Activated CD4-positive, alpha-beta T cell treated with anti-CD3 and anti-CD28 coated beads, Interleukin-2, Interleukin-4, amounts not matched to agents 100 ng/mL and 50 ng/mL, durations not matched to agents 16 hours and 8 hours (primary cell): ENCODE data around the gene SPAG17.

Source experiments
- DNase-seq: peaks from one replicate; pipeline ENCODE4 v3.0.0-alpha.2; 2020; ENCODE audit warnings: low spot score

SPAG17 gene

DNA sequence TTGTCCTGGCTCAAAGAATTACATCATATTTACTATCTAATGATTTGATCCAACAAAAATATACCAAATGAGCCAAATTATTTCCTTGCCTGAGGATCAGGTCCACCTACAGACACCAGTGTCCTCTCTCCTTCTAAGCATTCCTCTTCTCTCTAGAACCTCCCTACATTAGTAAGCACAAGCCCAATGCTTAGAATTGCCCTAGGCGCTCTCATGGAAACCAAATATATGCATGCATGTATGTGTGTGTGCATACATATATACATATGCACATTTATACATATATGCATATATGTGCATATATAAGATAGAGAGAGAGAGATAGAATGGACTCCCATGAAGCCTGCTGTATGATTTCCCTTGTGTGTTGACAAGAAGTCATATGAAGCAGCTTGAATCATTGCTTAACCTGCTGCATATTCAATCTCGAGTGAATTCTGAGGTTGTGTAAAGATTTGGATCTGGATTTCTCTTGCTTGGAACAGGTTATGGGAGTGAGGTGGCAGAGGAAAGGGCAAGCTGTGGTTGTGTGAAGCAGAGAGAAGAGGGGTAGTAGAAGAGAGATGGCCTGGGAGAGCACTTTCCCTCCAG is 66.1 kb downstream of the SPAG17 start:
- no peak for DNase-seq

- DNase-seq = no peak
These were observed 66.6 kb downstream of the SPAG17 start for GRCh38 chr1:118118469-118118868.

DNA sequence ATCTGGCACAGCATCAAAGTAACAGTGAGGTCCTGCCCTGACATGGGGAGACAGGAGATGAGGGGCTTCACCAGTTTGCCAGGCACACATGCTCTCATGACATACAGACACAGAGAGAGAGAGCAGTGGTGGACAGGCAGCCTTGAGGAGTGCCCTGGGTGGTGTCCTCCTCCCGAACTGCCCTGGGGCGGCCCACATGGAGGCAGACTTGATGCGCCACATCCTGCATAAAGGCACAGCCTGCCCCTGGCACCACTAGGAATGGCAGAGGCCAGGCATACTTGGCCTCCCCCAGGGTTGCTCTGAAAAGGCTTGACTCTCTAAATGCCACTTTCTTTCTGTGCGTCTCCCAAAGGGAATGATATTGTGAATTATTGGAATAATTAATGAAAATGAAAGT is 67.5 kb downstream of the SPAG17 start:
- DNase-seq = no peak

- no peak for DNase-seq
These were observed 68.1 kb downstream of the SPAG17 start for GRCh38 chr1:118116909-118117308.

GRCh38 chr1:118116401-118116800 is 68.6 kb downstream of the SPAG17 start:
- DNase-seq = no peak

- DNase-seq = no peak
These were observed 69.3 kb downstream of the SPAG17 start for GRCh38 chr1:118115567-118116295.

GRCh38 chr1:118113261-118113660 is 71.8 kb downstream of the SPAG17 start:
- DNase-seq = no peak

GRCh38 chr1:118110580-118110979 is 74.4 kb downstream of the SPAG17 start:
- no peak for DNase-seq

DNA sequence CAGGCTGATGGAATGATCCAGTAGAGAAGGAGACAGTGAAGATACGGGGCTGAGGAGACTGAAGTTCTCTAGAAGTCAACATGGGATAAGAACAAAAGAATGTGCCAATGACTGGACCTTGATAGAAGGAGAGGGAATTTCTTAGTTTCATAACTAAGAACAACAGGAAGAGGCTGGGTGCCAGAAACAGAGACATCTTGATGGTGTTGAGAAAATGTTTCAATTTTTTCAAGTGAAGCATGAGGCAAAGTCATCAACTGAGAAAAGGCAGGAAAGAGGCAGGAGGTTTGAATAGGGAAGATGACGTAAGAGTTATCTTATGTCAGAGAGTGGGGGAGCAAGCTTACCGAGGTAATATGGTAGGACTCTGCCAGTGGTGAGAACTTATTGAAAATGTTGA is 80.1 kb downstream of the SPAG17 start:
- no peak for DNase-seq

- no peak for DNase-seq
These were observed 82.6 kb downstream of the SPAG17 start for GRCh38 chr1:118102445-118102844.

DNA sequence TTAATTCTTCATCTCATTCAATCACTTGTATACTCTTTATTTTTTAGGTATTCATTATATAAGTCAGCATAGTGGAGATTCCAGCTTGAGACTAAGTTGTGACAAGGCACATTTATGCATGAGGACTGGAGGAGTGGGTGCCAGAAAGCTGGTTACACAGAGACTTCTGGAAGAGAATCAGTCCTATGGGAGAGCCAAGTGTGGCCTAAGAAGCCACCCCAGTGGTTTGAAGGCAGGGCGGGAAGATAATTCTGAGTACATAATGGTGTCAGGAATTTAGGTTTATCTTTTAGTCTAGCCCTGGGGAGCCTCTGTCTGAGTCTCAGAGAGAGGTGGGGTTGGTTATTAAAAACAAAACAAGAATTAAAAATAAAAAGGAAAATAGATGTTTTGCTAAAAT is 83.0 kb downstream of the SPAG17 start:
- no peak for DNase-seq

GRCh38 chr1:118101515-118101844 is 83.5 kb downstream of the SPAG17 start:
- DNase-seq = no peak

- no peak for DNase-seq
These were observed 84.1 kb downstream of the SPAG17 start for GRCh38 chr1:118100686-118101514.

DNA sequence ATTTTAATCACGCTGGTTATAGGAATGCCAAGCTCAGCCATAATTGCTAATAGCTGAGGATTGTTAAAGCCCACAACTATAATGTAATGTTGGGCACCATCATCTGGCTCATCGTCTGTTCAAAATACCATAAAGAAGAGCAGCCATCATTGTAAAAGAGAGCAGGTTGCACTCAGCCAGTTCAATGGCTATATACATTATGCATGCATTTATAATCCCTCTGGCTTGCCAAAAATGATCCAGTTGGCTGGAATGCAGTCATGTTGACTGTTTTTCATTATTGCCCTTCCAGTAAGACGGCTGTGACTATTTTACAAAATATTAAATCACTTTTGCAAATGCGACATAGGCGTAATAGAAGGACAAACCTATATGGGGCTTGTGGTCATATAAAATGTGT is 85.3 kb downstream of the SPAG17 start:
- no peak for DNase-seq

GRCh38 chr1:118097622-118098348 is 87.2 kb downstream of the SPAG17 start:
- no peak for DNase-seq

- no peak for DNase-seq
These were observed 92.0 kb downstream of the SPAG17 start for GRCh38 chr1:118093017-118093416.

- no peak for DNase-seq
These were observed 94.9 kb downstream of the SPAG17 start for GRCh38 chr1:118090130-118090529.

DNA sequence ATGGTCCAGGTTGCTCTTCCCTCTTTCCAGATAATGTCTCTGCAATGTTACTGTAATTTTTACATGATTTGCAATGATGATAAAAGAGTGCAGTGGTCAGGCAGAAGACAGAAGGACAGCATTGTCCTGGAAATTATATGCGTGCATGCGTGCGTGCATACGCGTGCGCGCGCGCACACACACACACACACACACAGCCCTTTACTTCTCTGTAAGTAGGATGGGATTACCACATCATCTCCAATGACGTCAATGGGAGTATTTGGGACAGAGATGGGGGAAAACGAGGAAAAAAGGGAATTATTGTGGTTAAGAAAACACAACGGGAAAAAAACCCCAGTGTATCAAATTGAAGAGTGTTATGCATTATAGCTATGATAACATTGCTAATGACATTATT is 99.7 kb downstream of the SPAG17 start:
- no peak for DNase-seq

DNA sequence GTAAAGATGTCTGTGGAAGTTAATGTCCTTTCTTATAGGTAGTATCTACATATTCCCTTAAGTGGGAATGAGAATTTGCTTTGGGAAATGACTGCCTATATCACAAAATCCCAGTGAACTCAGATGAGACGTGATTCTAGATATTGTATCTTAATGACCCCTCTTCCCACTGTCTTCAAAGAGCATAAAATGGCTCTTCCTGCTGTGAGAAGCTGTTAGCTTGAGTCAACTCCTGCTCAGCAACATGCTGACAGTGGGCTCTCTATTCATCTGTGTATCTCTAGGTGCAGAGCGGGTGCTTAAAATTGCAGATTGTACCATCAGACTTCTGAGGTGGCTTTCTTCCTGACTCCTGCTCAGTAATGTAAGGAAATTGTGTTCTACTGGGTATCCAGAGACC is 100.6 kb downstream of the SPAG17 start:
- DNase-seq = no peak

DNA sequence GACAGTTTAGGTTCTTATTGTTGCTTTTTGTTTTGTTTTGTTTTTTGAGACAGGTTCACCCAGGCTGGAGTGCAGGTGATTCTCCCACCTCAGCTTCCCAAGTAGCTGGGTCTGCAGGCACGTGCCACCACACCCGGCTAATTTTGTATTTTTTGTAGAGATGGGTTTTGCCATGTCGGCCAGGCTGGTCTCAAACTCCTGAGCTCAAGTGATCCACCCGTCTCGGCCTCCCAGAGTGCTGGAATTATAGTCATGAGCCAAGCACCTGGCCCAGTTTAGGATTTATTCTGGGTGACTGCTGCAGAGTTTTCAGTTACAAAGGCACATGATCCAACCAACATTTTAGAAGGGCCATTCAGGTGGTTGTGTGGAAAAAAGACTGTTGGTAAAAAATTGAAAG is 102.0 kb downstream of the SPAG17 start:
- DNase-seq = no peak

- DNase-seq = peak; percentile 15
These were observed 103.6 kb downstream of the SPAG17 start for GRCh38 chr1:118081387-118081786.

DNA sequence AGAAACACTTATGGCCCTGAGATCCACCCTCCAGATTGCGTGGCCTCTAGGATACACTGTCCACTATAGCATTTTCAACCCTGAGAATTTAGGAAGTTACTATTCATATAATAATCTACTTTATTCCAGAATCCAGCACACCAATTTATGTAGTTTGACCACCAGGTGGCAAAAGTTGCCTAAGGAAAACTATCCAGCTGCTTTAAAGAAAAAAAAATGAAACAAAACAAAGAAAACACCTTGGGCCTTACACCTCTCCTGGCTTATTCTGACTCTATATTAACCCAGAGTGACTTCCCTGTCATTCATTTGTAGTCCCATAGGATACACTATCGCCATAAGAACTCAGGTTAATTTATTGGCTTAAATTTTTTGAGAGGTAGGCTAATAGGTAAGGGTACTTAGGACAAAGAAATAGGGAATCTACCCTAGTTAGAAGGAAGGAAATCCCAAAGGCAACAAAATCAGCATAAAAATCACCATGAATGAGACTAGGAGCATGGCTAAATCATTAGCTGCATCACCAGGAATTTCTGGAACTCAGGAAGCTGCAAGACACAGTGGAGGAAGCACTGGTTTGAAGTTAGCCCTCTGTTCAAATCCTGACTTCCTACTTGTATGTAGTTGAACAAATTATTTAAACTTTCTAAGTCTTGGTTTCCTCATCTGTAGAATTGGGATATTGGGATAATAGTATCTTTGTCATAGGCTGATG is 107.5 kb downstream of the SPAG17 start:
- DNase-seq = no peak
